Omental fat pad (tissue), 4 donors: ENCODE measurements around the gene GLDC. TPM values are rescaled to one million over a fixed set of nuclear protein-coding genes. Genes with fewer than 3 reads are reported as not detected.

Experiments
- ATAC-seq: fragments of 150-250 bp; one replicate; pipeline ENCODE4 v1.9.1; 2016; ENCODE audit warnings: mild to moderate bottlenecking, moderate library complexity; ENCODE audit not compliant: low FRiP score
- DNase-seq: peaks from one replicate; pipeline ENCODE4 v3.0.0-alpha.2; 2019; ENCODE audit warnings: low spot score
- CTCF ChIP-seq, 3 donors: fragments of 450-650 bp; IDR thresholded peaks; one replicate each; pipeline ENCODE4 v1.5.1; 2016 to 2017; ENCODE audit warnings: antibody characterized with exemption in 3 of 3, mild to moderate bottlenecking in 3 of 3, moderate library complexity in 2 of 3
- small RNA-seq: library from RNA; depleted of rRNA; stranded (forward); fragments of <200 nt; gene quantifications from one replicate; pipeline ENCODE3, GENCODE V24; 2016
- total RNA-seq, 4 donors: library from RNA; depleted of rRNA; stranded (reverse); fragments of >200 nt; gene quantifications; one replicate each; pipeline ENCODE4 v1.1.0, GENCODE V29; 2016

Gene GLDC
- total RNA-seq, 4 donors from 2014 or later: 0.13 to 1.7 (median 0.46) TPM; not detected in 1

- DNase-seq: no peak
- ATAC-seq: no peak
- no peak for TF ChIP-seq CTCF (IDR thresholded peaks at IDR 0.05)
Measured at GRCh38 chr9:6498982-6499381, 146.5 kb downstream of the GLDC start.

- TF ChIP-seq CTCF (IDR thresholded peaks at IDR 0.05): no peak
- ATAC-seq (no peak), DNase-seq (no peak)
Measured at GRCh38 chr9:6495466-6495865, 150.1 kb downstream of the GLDC start.

- no peak for DNase-seq
- TF ChIP-seq CTCF (IDR thresholded peaks at IDR 0.05): no peak
- no peak for ATAC-seq
Measured at GRCh38 chr9:6490863-6491262, 154.7 kb downstream of the GLDC start.

GRCh38 chr9:6489099-6489498 is 156.4 kb downstream of the GLDC start:
- TF ChIP-seq CTCF (IDR thresholded peaks at IDR 0.05): no peak
- DNase-seq (no peak), ATAC-seq (no peak)

GRCh38 chr9:6488395-6488794 is 157.1 kb downstream of the GLDC start:
- DNase-seq (no peak), ATAC-seq (no peak)
- TF ChIP-seq CTCF (IDR thresholded peaks at IDR 0.05): no peak

GRCh38 chr9:6484210-6484609 is 161.3 kb downstream of the GLDC start:
- ATAC-seq (no peak), DNase-seq (no peak)
- no peak for TF ChIP-seq CTCF (IDR thresholded peaks at IDR 0.05)

Small RNA genes lying within 50 kb of the gene (small RNA-seq; reads per million reads assigned to genes)
- gene RN7SL123P (not detected), gene RN7SL25P (not detected)

Other genes with a start within 250 kb of the GLDC start
- gene UHRF2, start 232.5 kb downstream of the GLDC start, total RNA-seq: 10 to 100 TPM; 33.6 to 74.7 (median 47.4) TPM
- gene KDM4C, start 112.2 kb upstream of the GLDC start, total RNA-seq: 10 to 100 TPM; 24.9 to 37.0 (median 32.0) TPM